GM12891 (cell line): ENCODE results near the gene TMEM131.

Experiments
- PAX5 ChIP-seq: IDR thresholded peaks from 2 replicates; pipeline ENCODE4 v1.6.1; 2011; ENCODE audit warnings: low read length, moderate library complexity, mild to moderate bottlenecking; ENCODE audit not compliant: insufficient read depth, severe bottlenecking
- POLR2A ChIP-seq: IDR thresholded peaks from 2 replicates; pipeline ENCODE4 v1.6.1; 2011; ENCODE audit warnings: low read depth, low read length, control low read depth
- POLR2AphosphoS5 ChIP-seq: IDR thresholded peaks from 2 replicates; pipeline ENCODE4 v1.6.1; 2011; ENCODE audit warnings: low read depth, low read length, control low read depth
- POU2F2 ChIP-seq: IDR thresholded peaks from 2 replicates; pipeline ENCODE4 v1.6.1; 2011; ENCODE audit warnings: low read depth, mild to moderate bottlenecking, control low read depth, low read length, moderate library complexity
- SPI1 ChIP-seq: IDR thresholded peaks from 2 replicates; pipeline ENCODE4 v1.6.1; 2011; ENCODE audit warnings: low read depth, low read length, control low read depth
- TAF1 ChIP-seq: IDR thresholded peaks from 2 replicates; pipeline ENCODE4 v1.6.1; 2011; ENCODE audit warnings: low read depth, low read length, control low read depth

DNA sequence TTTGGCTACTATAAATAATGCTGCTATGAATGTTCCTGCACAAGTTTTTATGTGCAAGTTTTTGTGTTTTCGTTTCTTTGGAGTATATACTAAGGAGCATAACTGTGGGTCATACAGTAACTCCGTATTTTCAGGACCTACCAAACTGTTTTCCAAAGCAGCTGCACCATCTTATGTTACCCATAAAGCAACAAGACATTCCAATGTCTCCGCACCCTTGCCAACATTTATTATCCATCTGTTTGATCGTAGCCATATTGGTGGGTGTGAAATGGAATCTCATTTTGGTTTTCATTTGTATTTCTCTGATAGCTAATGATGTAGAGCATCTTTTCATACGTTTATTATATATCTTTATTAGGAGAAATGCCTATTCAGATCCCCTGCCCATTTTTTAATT is 13.8 kb downstream of the TMEM131 start:
- TF ChIP-seq POLR2A (no peak), TAF1 (no peak), POLR2AphosphoS5 (no peak), SPI1 (no peak), POU2F2 (no peak), PAX5 (no peak)
